ENCODE data around the gene NAV1.

NAV1 gene

DNA sequence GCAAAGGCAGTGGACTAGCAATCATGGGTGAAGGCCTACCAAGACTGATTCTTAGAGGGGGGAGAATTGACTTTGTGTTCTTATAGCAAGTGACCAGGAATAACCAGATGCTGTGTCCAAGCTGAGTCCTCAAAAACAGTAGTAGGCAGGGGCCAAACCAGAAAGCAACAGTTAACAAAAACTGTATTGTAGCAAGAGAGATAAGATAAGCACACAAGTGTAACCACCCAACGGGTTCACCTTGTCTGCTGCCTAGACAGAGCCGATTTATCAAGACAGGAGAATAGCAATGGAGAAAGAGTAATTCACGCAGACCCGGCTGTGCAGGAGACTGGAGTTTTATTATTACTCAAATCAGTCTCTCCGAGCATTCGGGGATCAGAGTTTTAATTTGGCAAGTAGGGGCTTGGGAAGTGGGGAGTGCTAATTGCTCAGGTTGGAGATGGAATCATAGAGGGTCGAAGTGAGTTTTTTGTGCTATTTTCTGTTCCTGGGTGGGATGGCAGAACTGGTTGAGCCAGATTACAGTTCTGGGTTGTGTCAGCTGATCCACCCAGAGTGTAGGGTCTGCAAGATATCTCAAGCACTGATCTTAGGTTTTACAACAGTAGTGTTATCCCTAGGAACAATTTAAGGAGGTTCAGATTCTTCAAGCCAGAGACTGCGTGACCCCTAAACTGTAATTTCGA is 23.7 kb upstream of the NAV1 start:
- no peak for ATAC-seq
- TF ChIP-seq, protein P1, sequence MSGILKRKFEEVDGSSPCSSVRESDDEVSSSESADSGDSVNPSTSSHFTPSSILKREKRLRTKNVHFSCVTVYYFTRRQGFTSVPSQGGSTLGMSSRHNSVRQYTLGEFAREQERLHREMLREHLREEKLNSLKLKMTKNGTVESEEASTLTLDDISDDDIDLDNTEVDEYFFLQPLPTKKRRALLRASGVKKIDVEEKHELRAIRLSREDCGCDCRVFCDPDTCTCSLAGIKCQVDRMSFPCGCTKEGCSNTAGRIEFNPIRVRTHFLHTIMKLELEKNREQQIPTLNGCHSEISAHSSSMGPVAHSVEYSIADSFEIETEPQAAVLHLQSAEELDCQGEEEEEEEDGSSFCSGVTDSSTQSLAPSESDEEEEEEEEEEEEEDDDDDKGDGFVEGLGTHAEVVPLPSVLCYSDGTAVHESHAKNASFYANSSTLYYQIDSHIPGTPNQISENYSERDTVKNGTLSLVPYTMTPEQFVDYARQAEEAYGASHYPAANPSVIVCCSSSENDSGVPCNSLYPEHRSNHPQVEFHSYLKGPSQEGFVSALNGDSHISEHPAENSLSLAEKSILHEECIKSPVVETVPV (CRISPR knock-in tag; IDR thresholded peaks at IDR 0.05) = no peak

DNA sequence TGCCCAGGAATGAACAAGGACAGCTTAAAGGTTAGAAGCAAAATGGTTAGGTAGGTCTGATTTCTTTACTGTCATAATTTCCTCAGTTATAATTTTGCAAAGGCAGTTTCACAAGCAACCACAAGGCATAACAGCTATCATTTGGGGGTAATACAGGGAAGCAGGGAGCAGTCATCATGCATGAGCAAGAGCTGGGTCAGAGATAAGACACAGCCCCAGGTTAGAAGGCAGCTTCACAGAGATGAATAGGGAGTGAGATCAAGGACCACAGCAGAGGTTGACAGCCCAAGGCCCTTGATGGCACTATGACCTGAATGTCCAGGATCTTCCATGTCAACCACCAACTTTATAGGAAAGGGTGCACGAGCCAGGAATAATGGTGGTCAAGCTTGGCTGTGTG is 23.0 kb upstream of the NAV1 start:
- ATAC-seq = no peak

GRCh38 chr1:201516511-201517127 is 22.3 kb upstream of the NAV1 start:
- no peak for ATAC-seq
- TF ChIP-seq ARNTL (CRISPR knock-in tag; IDR thresholded peaks at IDR 0.05; ENCODE audit: borderline replicate concordance, low read depth) = no peak
- no peak for TF ChIP-seq ZC3H10 (CRISPR knock-in tag; IDR thresholded peaks at IDR 0.05)
- TF ChIP-seq GLIS3 (CRISPR knock-in tag; IDR thresholded peaks at IDR 0.05) = no peak
- TF ChIP-seq ISL1 (CRISPR knock-in tag; IDR thresholded peaks at IDR 0.05) = no peak
- no peak for TF ChIP-seq SNAI2 (CRISPR knock-in tag; IDR thresholded peaks at IDR 0.05)
- no peak for TF ChIP-seq ZNF8 (CRISPR knock-in tag; IDR thresholded peaks at IDR 0.05)
- TF ChIP-seq ZFP3 (CRISPR knock-in tag; IDR thresholded peaks at IDR 0.05) = no peak

More for the DNA sequence above, 23.0 kb upstream of the NAV1 start:
- TF ChIP-seq ESRRG (CRISPR knock-in tag; IDR thresholded peaks at IDR 0.05) = no peak
- no peak for TF ChIP-seq ZFP3 (CRISPR knock-in tag; IDR thresholded peaks at IDR 0.05)
- TF ChIP-seq, protein P2, sequence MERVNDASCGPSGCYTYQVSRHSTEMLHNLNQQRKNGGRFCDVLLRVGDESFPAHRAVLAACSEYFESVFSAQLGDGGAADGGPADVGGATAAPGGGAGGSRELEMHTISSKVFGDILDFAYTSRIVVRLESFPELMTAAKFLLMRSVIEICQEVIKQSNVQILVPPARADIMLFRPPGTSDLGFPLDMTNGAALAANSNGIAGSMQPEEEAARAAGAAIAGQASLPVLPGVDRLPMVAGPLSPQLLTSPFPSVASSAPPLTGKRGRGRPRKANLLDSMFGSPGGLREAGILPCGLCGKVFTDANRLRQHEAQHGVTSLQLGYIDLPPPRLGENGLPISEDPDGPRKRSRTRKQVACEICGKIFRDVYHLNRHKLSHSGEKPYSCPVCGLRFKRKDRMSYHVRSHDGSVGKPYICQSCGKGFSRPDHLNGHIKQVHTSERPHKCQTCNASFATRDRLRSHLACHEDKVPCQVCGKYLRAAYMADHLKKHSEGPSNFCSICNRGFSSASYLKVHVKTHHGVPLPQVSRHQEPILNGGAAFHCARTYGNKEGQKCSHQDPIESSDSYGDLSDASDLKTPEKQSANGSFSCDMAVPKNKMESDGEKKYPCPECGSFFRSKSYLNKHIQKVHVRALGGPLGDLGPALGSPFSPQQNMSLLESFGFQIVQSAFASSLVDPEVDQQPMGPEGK (CRISPR knock-in tag; IDR thresholded peaks at IDR 0.05; ENCODE audit: borderline replicate concordance) = no peak
- no peak for TF ChIP-seq CREB5 (CRISPR knock-in tag; IDR thresholded peaks at IDR 0.05; ENCODE audit: low read depth)
- TF ChIP-seq ZFP30 (CRISPR knock-in tag; IDR thresholded peaks at IDR 0.05) = no peak

- ATAC-seq = no peak
- TF ChIP-seq, protein P2 (CRISPR knock-in tag; IDR thresholded peaks at IDR 0.05; ENCODE audit: borderline replicate concordance) = no peak
- TF ChIP-seq, protein P3, sequence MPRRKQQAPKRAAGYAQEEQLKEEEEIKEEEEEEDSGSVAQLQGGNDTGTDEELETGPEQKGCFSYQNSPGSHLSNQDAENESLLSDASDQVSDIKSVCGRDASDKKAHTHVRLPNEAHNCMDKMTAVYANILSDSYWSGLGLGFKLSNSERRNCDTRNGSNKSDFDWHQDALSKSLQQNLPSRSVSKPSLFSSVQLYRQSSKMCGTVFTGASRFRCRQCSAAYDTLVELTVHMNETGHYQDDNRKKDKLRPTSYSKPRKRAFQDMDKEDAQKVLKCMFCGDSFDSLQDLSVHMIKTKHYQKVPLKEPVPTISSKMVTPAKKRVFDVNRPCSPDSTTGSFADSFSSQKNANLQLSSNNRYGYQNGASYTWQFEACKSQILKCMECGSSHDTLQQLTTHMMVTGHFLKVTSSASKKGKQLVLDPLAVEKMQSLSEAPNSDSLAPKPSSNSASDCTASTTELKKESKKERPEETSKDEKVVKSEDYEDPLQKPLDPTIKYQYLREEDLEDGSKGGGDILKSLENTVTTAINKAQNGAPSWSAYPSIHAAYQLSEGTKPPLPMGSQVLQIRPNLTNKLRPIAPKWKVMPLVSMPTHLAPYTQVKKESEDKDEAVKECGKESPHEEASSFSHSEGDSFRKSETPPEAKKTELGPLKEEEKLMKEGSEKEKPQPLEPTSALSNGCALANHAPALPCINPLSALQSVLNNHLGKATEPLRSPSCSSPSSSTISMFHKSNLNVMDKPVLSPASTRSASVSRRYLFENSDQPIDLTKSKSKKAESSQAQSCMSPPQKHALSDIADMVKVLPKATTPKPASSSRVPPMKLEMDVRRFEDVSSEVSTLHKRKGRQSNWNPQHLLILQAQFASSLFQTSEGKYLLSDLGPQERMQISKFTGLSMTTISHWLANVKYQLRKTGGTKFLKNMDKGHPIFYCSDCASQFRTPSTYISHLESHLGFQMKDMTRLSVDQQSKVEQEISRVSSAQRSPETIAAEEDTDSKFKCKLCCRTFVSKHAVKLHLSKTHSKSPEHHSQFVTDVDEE (CRISPR knock-in tag; IDR thresholded peaks at IDR 0.05) = no peak
- TF ChIP-seq BACH2 (CRISPR knock-in tag; IDR thresholded peaks at IDR 0.05; ENCODE audit: borderline replicate concordance) (no peak), TOX (CRISPR knock-in tag; IDR thresholded peaks at IDR 0.05; ENCODE audit: borderline replicate concordance) (no peak), GLIS3 (CRISPR knock-in tag; IDR thresholded peaks at IDR 0.05) (no peak), ARNTL (CRISPR knock-in tag; IDR thresholded peaks at IDR 0.05; ENCODE audit: borderline replicate concordance, low read depth) (no peak), RARB (CRISPR knock-in tag; IDR thresholded peaks at IDR 0.05) (no peak), ZFP3 (CRISPR knock-in tag; IDR thresholded peaks at IDR 0.05) (no peak), PPARA (CRISPR knock-in tag; IDR thresholded peaks at IDR 0.05; ENCODE audit: borderline replicate concordance) (no peak), OSR1 (CRISPR knock-in tag; IDR thresholded peaks at IDR 0.05) (no peak), TCF4 (CRISPR knock-in tag; IDR thresholded peaks at IDR 0.05; ENCODE audit: borderline replicate concordance) (no peak), ESRRG (CRISPR knock-in tag; IDR thresholded peaks at IDR 0.05) (no peak), ZNF8 (CRISPR knock-in tag; IDR thresholded peaks at IDR 0.05) (no peak), ISL1 (CRISPR knock-in tag; IDR thresholded peaks at IDR 0.05) (no peak), ZNF70 (CRISPR knock-in tag; IDR thresholded peaks at IDR 0.05) (no peak), CREB5 (CRISPR knock-in tag; IDR thresholded peaks at IDR 0.05; ENCODE audit: low read depth) (no peak), CSDC2 (CRISPR knock-in tag; IDR thresholded peaks at IDR 0.05) (no peak), ZFP30 (CRISPR knock-in tag; IDR thresholded peaks at IDR 0.05) (no peak)
- TF ChIP-seq, protein P1 (CRISPR knock-in tag; IDR thresholded peaks at IDR 0.05) = no peak
Observed at GRCh38 chr1:201517631-201518030, 21.3 kb upstream of the NAV1 start.
